Measurements from ENCODE around the gene STIP1. TPM values are rescaled to one million over a fixed set of nuclear protein-coding genes. Genes with fewer than 3 reads are reported as not detected.

Gene STIP1
- total and polyA plus RNA-seq, 9 of the 15 experiments (the other 6 are each of a cell fraction or from before 2014, with no cell fraction given), result 58.1 to 465 (median 346) TPM

- no TSS peak for BruUV-seq (replicated peaks)
- peak overlapping the region in 1 of 2 experiments; percentile 45; a peak in 1 of 4 replicates for H3K9ac ChIP-seq (ENCODE audit: insufficient read depth in 1 of 2, low read depth in 2 of 2, low read length in 2 of 2)
- H3K4me2 ChIP-seq (ENCODE audit: insufficient read depth, low read length), result no peak overlapping the region
- 92% methylated on average over 9 of the region's 10 CpGs for WGBS (ENCODE audit: insufficient coverage, low coverage, missing lambda C conversion rate)
- peaks cover 82% of the 10 kb centered on the region for H3K36me3 ChIP-seq (ENCODE audit: control insufficient read depth, insufficient read depth, low read length)
- H3K4me3 ChIP-seq, result no peak overlapping the region
- ChIA-PET CTCF (ENCODE audit: low intra/inter-chr PET ratio) (no interaction called here), POLR2A (interaction anchor here (0.8 to 7.0 kb wide), 2 partner anchors 13 to 19 kb away, joined by 4 to 57 read pairs; partner anchors contain the start of gene FERMT3)
- no peak for DNase-seq (ENCODE audit: extremely low read depth in 1 of 4, low spot score in 3 of 4)
- H4K20me1 ChIP-seq (replicated peaks; ENCODE audit: control insufficient read depth, insufficient read depth, low read length), result no peaks in the 10 kb centered on the region
- no peaks in the 10 kb centered on the region for H3K79me2 ChIP-seq (ENCODE audit: control insufficient read depth, insufficient read depth, low read length)
- intact Hi-C loops (cut with micrococcal nuclease) (no loop called here), in situ Hi-C loops (cut with MboI) (no loop called here)
- H2AFZ ChIP-seq (ENCODE audit: low read depth, low read length), result no peak overlapping the region
- H3K9me3 ChIP-seq (replicated peaks; ENCODE audit: control insufficient read depth, insufficient read depth, low read depth, low read length), result no peaks in the 10 kb centered on the region
- no peak for FAIRE-seq
- peaks cover 0 to 32% of the 10 kb centered on the region in 2 experiments; a peak in 3 of 5 replicates for H3K4me1 ChIP-seq (replicated peaks in 1 of 2; ENCODE audit: control insufficient read depth in 2 of 2, insufficient read depth in 2 of 2, low read length in 2 of 2)
- ATAC-seq, result no peak
- TF ChIP-seq SREBF1 (IDR thresholded peaks at IDR 0.05; ENCODE audit: borderline replicate concordance, low read depth, low read length) (no peak), NCOA1 (IDR thresholded peaks at IDR 0.05; ENCODE audit: low read depth) (no peak), ATF7 (IDR thresholded peaks at IDR 0.05) (no peak), POLR2AphosphoS5 (IDR thresholded peaks at IDR 0.05; ENCODE audit: control insufficient read depth, insufficient read depth, low read depth, low read length) (peak; percentile 0; the same call in 1 of the 2 replicates), SAFB (IDR thresholded peaks at IDR 0.05; ENCODE audit: borderline replicate concordance, low read depth, low read length) (no peak), BHLHE40 (IDR thresholded peaks at IDR 0.05; ENCODE audit: low read length) (no peak), XRCC4 (IDR thresholded peaks at IDR 0.05; ENCODE audit: extremely low read depth, insufficient read depth, insufficient read length) (no peak), PTBP1 (IDR thresholded peaks at IDR 0.05; ENCODE audit: low read depth, low read length) (no peak), ZNF644 (tag; IDR thresholded peaks at IDR 0.05; ENCODE audit: low read depth) (no peak), SMAD2 (IDR thresholded peaks at IDR 0.05; ENCODE audit: low read depth, low read length) (no peak), ZBTB33 (CRISPR knock-in tag; IDR thresholded peaks at IDR 0.05) (peak; percentile 64; the same call in 1 of the 2 replicates), HSF4 (CRISPR knock-in tag; IDR thresholded peaks at IDR 0.05; ENCODE audit: borderline replicate concordance) (no peak), MYNN (IDR thresholded peaks at IDR 0.05) (no peak), MYNN (CRISPR knock-in tag; IDR thresholded peaks at IDR 0.05) (no peak)
- TF ChIP-seq, protein P1, sequence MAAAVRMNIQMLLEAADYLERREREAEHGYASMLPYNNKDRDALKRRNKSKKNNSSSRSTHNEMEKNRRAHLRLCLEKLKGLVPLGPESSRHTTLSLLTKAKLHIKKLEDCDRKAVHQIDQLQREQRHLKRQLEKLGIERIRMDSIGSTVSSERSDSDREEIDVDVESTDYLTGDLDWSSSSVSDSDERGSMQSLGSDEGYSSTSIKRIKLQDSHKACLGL (CRISPR knock-in tag; IDR thresholded peaks at IDR 0.05; ENCODE audit: borderline replicate concordance, poor library complexity, severe bottlenecking), result no peak
- no peaks in the 10 kb centered on the region for H3K27me3 ChIP-seq (ENCODE audit: control insufficient read depth in 2 of 2, insufficient read depth in 2 of 2, low read length in 2 of 2)
- H3K27ac ChIP-seq (ENCODE audit: extremely low read depth, low read depth, low read length), result no peak overlapping the region
- H3K9me1 ChIP-seq (ENCODE audit: control insufficient read depth, insufficient read depth, low read length), result peaks cover 4% of the 10 kb centered on the region
These were observed 33.8 kb downstream of the STIP1 start for GRCh38 chr11:64219755-64220154.
